ENCODE data around the gene SPATA20.

DNA sequence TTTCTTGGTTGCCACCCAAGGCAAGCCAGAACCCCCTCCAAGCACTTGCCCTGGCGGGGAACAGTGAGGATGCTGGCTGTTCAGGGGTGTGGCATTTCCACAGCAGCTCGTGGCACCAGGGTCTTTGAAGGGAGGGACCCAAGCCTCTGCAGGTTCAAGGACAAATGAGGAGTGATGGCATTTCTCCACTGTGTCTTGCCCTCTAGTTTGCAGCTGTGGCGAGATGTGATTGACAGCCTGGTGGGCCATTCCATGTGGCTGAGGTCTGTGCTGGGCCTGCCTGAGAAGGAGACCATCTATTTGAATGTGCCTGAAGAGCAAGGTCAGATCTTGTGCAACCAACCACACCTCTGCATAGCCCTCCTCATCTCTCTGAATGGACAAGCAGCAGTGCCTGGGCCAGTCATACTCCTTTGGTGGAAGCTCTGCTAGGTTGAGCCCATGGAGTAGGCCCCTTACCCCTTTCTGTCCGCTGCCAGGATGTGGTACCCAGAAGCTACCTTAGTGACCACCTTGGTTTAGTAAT lies 19.0 kb upstream of the SPATA20 start:
- TF ChIP-seq, protein P1, sequence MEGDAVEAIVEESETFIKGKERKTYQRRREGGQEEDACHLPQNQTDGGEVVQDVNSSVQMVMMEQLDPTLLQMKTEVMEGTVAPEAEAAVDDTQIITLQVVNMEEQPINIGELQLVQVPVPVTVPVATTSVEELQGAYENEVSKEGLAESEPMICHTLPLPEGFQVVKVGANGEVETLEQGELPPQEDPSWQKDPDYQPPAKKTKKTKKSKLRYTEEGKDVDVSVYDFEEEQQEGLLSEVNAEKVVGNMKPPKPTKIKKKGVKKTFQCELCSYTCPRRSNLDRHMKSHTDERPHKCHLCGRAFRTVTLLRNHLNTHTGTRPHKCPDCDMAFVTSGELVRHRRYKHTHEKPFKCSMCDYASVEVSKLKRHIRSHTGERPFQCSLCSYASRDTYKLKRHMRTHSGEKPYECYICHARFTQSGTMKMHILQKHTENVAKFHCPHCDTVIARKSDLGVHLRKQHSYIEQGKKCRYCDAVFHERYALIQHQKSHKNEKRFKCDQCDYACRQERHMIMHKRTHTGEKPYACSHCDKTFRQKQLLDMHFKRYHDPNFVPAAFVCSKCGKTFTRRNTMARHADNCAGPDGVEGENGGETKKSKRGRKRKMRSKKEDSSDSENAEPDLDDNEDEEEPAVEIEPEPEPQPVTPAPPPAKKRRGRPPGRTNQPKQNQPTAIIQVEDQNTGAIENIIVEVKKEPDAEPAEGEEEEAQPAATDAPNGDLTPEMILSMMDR (IDR thresholded peaks at IDR 0.05) = no peak
- no peak for TF ChIP-seq POLR2AphosphoS5 (IDR thresholded peaks at IDR 0.05)
